Suprapubic skin (tissue), 4 donors: ENCODE results near the gene ZBTB7B.

Experiments
- CTCF ChIP-seq, 2 donors: fragments of 200-600 bp in 1 of 2; fragments of 450-650 bp in 1 of 2; sonication (generic) in 1 of 2; IDR thresholded peaks; one replicate each; pipeline ENCODE4 v1.5.1; 2016 to 2019; ENCODE audit warnings: antibody characterized with exemption in 2 of 2, mild to moderate bottlenecking in 1 of 2, moderate library complexity in 1 of 2
- EP300 ChIP-seq: sonication (generic); formaldehyde crosslinking; IDR thresholded peaks from one replicate; pipeline ENCODE4 v1.6.1; 2017; ENCODE audit warnings: antibody characterized with exemption
- POLR2A ChIP-seq, 2 donors: fragments of 450-650 bp; IDR thresholded peaks; one replicate each; pipeline ENCODE4 v1.6.1; 2017; ENCODE audit warnings: antibody characterized with exemption in 2 of 2, mild to moderate bottlenecking in 2 of 2, moderate library complexity in 2 of 2
- POLR2AphosphoS5 ChIP-seq, 3 donors: sonication (generic); formaldehyde crosslinking; IDR thresholded peaks; one replicate each; pipeline ENCODE4 v1.6.1; 2017; ENCODE audit warnings: antibody characterized with exemption in 3 of 3

GRCh38 chr1:155007251-155007828 is 4.7 kb downstream of the ZBTB7B start:
- TF ChIP-seq POLR2A (IDR thresholded peaks at IDR 0.05) = no peak
- no peak for TF ChIP-seq CTCF (IDR thresholded peaks at IDR 0.05)
- no peak for TF ChIP-seq EP300
- no peak for TF ChIP-seq POLR2AphosphoS5 (IDR thresholded peaks at IDR 0.05)
